Measurements from ENCODE around the gene SCGB3A2.

Gene SCGB3A2

DNA sequence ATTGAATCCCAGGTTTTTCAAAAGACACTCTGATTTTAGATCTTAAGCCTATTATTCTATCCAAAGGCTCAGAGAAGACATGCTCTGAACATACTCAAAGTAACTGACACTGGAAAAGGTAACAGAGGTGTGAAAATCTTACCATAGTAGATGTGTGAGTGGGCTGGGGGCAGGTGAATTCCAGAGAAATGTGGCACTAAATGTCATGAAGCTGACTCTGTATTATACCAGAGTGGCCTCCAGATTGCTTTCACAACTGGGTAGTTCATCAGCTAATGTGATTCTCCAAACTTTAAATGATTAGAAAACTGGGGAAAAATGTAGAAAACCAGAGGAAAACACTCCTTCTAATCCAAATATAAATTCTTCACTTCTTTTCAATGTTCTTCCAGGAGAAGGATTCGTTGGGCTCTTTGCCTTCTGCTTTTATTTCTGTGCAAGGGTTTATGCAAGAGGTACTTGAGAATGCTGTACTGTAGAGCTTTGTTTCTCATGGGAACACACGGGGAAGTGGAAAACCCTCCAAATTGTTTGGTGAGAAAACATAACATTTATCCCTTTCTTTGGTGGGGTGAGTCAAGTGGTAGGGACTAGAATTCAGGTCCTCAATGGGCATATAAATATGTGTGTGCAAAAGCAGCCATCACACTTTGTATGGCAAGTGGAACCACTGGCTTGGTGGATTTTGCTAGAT is at the start of gene SCGB3A2:
Gene SCGB3A2, plus strand, starts transcription at position 646 of the 694 bp plus-strand sequence. CDS start 93 bp downstream, outside the sequence.
- DNase-seq, result no peak

DNA sequence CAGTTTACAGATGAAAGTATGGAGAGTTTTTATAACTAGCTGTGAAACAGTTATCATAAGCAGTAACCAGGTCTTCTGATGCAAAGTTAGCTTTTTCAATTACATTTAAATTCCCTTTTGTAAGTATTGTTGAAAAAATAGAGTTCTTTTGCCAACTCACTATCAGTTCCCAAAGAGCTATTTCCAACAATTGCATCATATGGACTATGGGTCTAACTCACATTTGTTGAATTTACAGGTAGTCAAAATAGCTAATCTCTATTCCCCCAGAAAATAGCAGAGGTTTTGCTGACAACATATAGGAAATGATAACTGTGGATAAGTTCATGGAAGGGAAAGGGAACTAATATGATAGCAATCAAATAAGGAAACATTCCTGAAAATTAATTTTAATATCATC is 48.5 kb upstream of the SCGB3A2 start:
- no peak for DNase-seq

DNA sequence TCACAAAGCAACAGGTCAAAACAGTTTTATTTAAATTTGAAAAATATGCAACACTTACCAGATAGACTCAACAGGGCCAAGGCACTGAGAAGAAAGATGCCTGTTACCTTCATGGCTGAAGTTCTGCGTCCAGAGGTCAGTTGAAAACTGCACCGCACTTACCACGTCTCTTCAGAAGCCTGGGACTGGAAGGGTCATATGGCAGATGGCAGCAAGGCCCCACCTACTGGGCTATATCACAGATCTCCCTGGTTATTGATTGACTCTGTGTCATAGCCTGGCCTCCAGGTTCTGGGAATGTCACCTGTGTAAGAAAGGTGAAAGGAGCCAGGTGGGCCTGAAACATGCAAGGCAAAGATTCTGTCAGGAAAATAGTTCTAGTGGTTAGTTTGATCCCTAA is 47.0 kb upstream of the SCGB3A2 start, which contains the start of gene SPINK1:
Gene SPINK1, minus strand, starts transcription at position 207 of the 400 bp plus-strand sequence. Its CDS starts 94 bp downstream, at position 113.
- no peak for DNase-seq

GRCh38 chr5:147832541-147832940 is 46.0 kb upstream of the SCGB3A2 start:
- DNase-seq, result no peak

DNA sequence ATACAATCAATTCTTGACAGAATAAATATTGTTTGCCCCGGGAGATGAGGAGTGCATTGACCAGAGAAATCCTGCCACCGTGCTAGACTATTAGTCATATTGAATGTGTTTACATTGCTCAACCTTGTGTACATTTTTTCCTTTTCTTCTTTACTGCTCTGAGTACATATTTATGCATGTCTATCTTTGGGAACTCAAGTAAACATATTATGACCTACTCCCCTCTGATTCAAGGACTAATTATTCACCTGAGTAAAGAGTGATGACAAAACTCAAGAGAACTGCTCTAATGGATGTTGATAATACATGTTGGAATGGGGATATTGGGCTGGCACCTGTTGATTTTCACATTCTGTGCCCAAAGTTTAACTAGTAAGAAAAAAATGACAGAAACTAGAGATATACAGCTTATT is 43.1 kb upstream of the SCGB3A2 start:
- DNase-seq, result no peak

GRCh38 chr5:147836439-147836838 is 42.1 kb upstream of the SCGB3A2 start:
- DNase-seq, result no peak

GRCh38 chr5:147842869-147843268 is 35.6 kb upstream of the SCGB3A2 start:
- no peak for DNase-seq

- no peak for DNase-seq
Measured at GRCh38 chr5:147844846-147845245, 33.7 kb upstream of the SCGB3A2 start.

- no peak for DNase-seq
Measured at GRCh38 chr5:147845618-147846017, 32.9 kb upstream of the SCGB3A2 start.

- no peak for DNase-seq
Measured at GRCh38 chr5:147849226-147849625, 29.3 kb upstream of the SCGB3A2 start.

- DNase-seq, result no peak
Measured at GRCh38 chr5:147851578-147851977, 26.9 kb upstream of the SCGB3A2 start.

- DNase-seq, result no peak
Measured at GRCh38 chr5:147852365-147852764, 26.1 kb upstream of the SCGB3A2 start.

GRCh38 chr5:147853372-147853987 is 25.0 kb upstream of the SCGB3A2 start:
- no peak for DNase-seq

- no peak for DNase-seq
Measured at GRCh38 chr5:147854331-147854730, 24.2 kb upstream of the SCGB3A2 start.

- DNase-seq, result no peak
Measured at GRCh38 chr5:147854894-147855773, 23.4 kb upstream of the SCGB3A2 start.

GRCh38 chr5:147855774-147856069 is 22.8 kb upstream of the SCGB3A2 start:
- no peak for DNase-seq

DNA sequence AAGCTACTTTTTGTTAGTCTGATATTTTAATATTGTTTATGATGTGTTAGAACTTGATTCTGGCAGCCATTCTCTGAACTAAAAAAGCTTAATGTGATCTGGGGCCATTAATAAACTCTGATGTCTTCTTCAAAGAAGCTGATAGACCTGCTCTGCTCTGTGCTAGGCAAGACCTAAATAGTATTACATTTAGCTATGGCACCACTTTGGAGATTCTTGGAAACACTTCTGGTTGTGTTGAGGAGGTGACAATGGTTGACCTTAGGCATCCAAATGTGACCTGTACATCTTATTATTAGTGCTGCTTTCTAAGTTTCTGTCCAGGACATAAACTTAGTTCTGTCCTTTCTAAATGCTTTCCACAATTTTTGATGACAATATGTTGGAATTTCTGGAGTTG is 21.7 kb upstream of the SCGB3A2 start:
- no peak for DNase-seq

GRCh38 chr5:147857302-147858129 is 21.0 kb upstream of the SCGB3A2 start:
- peak; percentile 7 for DNase-seq

DNA sequence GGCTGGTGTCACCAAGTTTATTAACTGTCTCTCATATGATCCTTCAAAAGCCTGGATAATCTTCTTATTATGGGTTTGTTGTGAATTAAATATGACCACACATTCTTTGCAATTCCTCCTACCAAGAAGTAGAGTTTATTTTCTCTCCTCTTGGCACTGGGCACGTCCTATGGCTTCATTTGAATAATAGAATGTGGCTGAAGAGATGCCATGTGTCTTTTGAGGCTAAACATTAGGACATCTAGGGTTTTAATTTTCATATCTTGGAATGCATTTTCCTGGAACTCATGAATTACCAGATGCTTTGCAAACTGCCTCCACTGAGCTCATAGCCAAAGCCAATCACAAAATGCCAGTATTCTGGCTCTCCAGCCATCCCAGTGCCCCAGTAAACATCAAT is 19.9 kb upstream of the SCGB3A2 start:
- no peak for DNase-seq

DNA sequence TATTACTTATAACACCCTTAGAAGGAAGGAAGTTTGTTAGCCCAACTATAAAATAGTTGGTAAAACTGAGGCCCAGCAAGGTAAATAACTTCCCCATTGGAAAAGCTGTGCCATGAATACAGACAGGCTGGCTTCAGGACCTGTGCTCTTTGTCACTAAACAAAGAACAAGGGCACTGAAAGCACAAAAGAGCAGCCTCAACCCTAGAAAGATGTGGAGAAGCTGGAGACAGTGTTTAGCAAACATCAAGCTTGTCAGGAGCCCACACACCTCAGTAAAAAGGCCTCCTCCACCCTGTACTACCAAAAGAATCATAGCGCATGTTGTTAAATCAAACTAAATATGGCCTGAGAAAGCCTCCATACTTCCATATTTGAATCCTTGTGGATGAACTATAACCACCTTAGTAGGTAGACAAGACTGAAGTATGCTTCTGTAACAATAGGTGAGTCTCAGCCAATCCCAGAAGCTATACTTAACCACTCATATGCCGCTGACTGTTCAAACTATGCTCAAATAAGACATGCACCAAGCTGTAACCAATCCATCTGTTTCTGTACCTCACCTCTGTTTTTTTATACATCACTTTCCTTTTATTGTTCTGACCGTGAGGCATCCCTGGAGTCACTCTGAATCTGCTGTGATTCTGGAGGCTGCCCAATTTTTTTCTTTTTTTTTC is 18.4 kb upstream of the SCGB3A2 start:
- DNase-seq, result no peak

DNA sequence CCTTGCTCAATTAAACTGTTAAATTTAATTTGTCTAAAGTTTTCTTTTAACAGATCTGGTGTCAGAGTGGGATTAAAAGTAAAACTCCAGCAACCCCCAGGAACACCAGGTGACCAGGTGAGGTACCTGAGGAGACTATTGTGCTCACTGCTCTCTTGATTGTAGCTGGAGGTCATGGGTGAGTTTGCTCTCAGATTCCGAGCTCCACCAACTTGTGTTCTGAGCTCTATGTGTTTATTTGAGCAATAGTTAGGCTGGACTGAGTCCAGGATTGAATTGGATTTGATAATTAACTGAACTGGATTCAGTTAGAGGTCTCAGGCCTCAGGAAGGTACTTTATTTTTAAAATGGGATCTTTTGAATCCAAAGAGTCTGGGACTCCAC is 17.9 kb upstream of the SCGB3A2 start:
- DNase-seq, result no peak

- no peak for DNase-seq
Measured at GRCh38 chr5:147863454-147864158, 14.9 kb upstream of the SCGB3A2 start.

Measured in NK-92 treated with Interleukin-12 subunit alpha and Interleukin-12 subunit beta, amount 100 ng/mL, for 24 hours (cell line).